Mononuclear cell (primary cell): ENCODE data around the gene C5orf22. TPM values are rescaled to one million over a fixed set of nuclear protein-coding genes. Genes with fewer than 3 reads are reported as not detected.
"Not testable (repeated sequence)": the region's sequence is repeated elsewhere in the genome, so short reads cannot be mapped to it uniquely, and the experiment has no call there.

Source experiments
- H3K27me3 ChIP-seq: 2 replicates; pipeline ENCODE4 v1.6.0; 2011; ENCODE audit warnings: low read length, control low read depth; ENCODE audit not compliant: insufficient read depth
- H3K4me1 ChIP-seq: 2 replicates; pipeline ENCODE4 v1.5.1; 2011; ENCODE audit warnings: mild to moderate bottlenecking, low read length, control low read depth; ENCODE audit not compliant: insufficient read depth
- H3K4me3 ChIP-seq: 2 replicates; pipeline ENCODE4 v1.5.1; 2011; ENCODE audit warnings: mild to moderate bottlenecking, low read length, moderate library complexity
- H3K9me3 ChIP-seq: 2 replicates; pipeline ENCODE4 v1.5.1; 2011; ENCODE audit warnings: low read depth, mild to moderate bottlenecking, control low read depth, low read length
- total RNA-seq: library from RNA; depleted of rRNA; stranded (reverse); fragments of >200 nt; gene quantifications from one replicate; pipeline ENCODE4 v1.2.3, GENCODE V29; 2012

Gene C5orf22
- total RNA-seq, 1 donor, result 19.7 TPM

DNA sequence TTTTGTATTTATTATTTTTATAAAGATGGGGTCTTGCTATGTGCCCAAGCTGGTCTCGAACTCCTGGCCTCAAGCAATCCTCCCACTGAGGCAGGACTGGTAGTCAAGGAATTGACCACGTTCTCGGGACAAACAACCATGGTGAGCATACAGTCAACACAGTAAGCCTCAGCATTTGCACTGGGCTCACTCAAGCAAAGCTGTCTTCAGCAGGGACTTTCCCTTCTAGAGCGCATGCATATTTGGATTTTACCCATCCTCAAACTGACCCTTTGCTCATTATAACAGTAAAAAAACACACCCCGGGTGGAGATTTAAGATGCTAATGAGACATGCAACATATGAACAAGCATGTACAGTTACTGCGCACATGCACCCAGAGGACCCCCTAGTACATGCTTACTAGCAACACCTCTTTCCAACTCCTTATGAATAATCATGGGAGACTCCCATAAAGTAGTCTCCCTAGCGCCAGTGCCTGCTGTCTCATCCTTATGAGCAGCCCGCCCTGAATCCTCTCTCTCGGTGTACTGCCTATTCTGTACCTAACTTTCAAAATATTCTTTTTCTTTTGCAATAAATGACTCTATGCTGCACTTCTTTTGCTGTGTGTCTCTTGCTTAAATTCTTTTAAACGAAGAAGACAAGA lies 41.5 kb downstream of the C5orf22 start:
- no peak overlapping the region for H3K4me3 ChIP-seq
- no peaks in the 10 kb centered on the region for H3K9me3 ChIP-seq
- no peaks in the 10 kb centered on the region for H3K27me3 ChIP-seq

GRCh38 chr5:31574772-31575171 lies 42.7 kb downstream of the C5orf22 start:
- no peaks in the 10 kb centered on the region for H3K9me3 ChIP-seq
- H3K27me3 ChIP-seq, result no peaks in the 10 kb centered on the region
- H3K4me1 ChIP-seq, result no peaks in the 10 kb centered on the region
- no peak overlapping the region for H3K4me3 ChIP-seq

More for the DNA sequence above, 41.5 kb downstream of the C5orf22 start:
- H3K4me1 ChIP-seq, result no peaks in the 10 kb centered on the region

DNA sequence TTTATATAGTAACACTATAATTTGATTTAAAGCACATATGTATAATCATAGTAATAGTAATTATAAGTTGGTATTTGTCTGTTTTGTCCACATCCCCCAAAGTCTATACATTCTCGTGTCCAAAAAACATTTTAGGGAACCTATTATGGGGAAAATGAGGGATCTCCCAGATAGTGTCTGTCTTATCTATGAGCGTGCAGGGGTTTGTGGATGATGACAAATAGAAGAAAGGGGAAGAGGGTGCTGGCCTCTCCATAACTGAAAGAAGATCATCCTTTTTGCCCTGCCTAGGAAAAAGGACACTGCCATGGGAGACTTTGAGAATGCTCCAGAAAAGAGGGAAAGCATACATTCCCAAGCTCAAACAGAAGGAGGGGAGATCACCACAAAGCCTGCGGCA lies 45.3 kb downstream of the C5orf22 start:
- no peaks in the 10 kb centered on the region for H3K4me1 ChIP-seq
- no peaks in the 10 kb centered on the region for H3K27me3 ChIP-seq
- no peaks in the 10 kb centered on the region for H3K9me3 ChIP-seq
- H3K4me3 ChIP-seq, result no peak overlapping the region

DNA sequence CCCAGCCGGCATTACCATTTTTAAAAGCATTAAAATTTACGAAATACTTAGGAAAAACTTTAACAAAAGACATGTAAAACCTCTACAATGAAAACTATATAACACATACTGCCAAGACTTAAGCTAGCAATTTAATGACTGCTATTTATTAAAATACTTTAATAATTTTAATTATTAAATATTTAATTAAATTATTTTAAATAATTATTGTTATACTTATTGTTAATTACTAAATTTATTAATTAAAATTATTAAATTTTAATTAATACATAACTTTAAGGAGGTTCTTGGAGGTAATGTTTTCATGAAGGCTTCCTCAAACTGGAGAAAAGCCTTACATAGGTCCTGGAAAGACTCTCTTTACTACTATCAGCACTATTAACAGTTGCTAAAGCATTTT lies 47.5 kb downstream of the C5orf22 start:
- H3K4me1 ChIP-seq, result no peaks in the 10 kb centered on the region
- no peaks in the 10 kb centered on the region for H3K27me3 ChIP-seq
- H3K9me3 ChIP-seq, result no peaks in the 10 kb centered on the region
- H3K4me3 ChIP-seq, result no peak overlapping the region

- peaks cover 18% of the 10 kb centered on the region for H3K4me1 ChIP-seq
- H3K9me3 ChIP-seq, result no peaks in the 10 kb centered on the region
- H3K27me3 ChIP-seq, result no peaks in the 10 kb centered on the region
- no peak overlapping the region for H3K4me3 ChIP-seq
Observed at GRCh38 chr5:31581498-31582099, 49.5 kb downstream of the C5orf22 start.

GRCh38 chr5:31583129-31583528 lies 51.0 kb downstream of the C5orf22 start:
- no peak overlapping the region for H3K4me3 ChIP-seq
- no peaks in the 10 kb centered on the region for H3K9me3 ChIP-seq
- H3K4me1 ChIP-seq, result peaks cover 20% of the 10 kb centered on the region
- no peaks in the 10 kb centered on the region for H3K27me3 ChIP-seq

DNA sequence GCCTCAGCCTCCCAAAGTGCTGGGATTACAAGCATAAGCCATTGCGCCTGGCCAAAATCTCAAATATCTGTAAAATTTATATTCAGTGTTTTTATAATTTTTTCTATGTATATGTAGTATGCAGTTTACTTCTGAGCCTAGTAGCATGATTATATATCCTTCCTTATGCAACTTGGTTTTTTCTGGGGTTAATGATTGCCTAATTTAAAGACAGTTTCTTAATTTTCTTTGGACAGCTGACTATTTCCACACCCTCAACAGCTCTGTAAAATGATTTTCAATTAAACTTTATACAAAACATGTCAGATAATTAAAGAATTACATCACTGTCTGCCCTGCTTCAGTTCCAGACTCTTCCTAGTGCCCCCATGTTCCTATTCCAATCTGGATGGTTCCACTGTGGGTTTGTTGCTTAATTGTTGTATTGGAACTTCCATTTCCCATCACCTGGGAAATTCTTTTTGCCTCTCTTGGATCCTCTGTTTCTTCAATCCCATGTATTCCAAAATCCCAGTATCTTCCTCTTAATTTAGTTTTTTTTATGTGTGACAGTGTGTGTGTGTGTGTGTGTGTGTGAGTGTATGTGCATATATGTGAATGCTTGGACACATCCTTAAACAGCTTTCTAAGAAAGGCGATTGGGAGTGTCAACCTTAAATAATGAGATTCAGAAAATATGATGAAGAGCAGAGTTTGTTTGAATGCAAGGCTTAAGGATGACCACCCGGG lies 53.2 kb downstream of the C5orf22 start:
- H3K9me3 ChIP-seq, result no peaks in the 10 kb centered on the region
- no peaks in the 10 kb centered on the region for H3K27me3 ChIP-seq
- H3K4me1 ChIP-seq, result peaks cover 29% of the 10 kb centered on the region
- H3K4me3 ChIP-seq, result no peak overlapping the region

DNA sequence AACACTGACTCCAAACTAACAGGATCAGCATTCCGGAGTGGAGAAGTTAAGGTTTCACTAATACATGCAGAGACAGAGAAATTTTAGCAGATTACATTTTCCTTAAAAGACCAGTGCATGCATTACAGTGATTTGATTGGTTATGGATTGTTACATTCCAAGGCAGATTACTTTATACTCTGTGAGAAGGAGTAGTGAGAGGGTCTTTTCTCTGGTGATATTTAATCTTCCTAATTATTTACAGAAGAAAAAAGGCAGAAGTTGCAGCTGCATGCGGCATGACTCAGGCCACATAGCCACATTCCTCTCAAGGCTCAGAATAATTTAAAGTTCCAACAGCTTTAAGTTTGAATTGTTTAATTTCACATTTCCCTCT lies 53.8 kb downstream of the C5orf22 start:
- Histone ChIP-seq H3K4me3 (no peak overlapping the region), H3K4me1 (peaks cover 29% of the 10 kb centered on the region), H3K27me3 (no peaks in the 10 kb centered on the region), H3K9me3 (no peaks in the 10 kb centered on the region)

DNA sequence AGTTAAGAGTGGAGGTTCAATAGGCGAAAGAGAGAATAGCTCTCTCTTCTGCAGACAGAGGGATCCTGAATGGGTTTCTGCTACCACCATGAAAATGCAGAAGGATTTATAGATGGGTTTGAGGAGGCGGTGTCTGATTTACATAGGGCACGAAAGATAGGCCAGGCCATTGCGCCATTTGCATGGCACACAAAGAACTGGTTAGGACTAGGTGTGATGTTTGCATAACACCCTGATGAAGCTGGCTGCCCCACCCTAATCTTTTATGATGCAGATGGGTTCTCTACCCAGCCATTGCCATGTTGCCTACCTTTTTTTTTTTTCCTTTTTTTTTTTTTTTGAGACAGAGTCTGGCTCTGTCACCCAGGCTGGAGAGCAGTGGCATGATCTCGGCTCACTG lies 55.4 kb downstream of the C5orf22 start:
- Histone ChIP-seq H3K4me1 (peaks cover 29% of the 10 kb centered on the region), H3K4me3 (no peak overlapping the region), H3K27me3 (no peaks in the 10 kb centered on the region), H3K9me3 (no peaks in the 10 kb centered on the region)

DNA sequence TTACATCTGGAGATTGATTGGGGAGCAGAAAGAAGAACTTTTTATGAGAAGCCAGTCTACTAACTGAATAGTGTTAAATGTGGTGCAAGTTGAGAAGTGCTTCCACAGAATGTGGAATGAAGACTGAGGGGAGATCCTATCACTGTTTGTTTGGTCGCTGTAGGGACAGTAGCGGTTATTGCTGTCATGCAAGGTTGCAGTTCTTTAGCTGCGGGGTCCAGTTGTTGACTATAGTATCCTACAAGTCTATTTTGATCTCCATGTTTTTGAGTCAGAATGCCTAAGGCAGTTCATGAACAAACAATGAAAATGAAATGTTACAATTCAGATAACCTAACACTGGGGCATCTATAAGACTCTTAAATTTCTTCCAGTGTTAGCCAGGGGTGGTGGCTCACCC lies 61.6 kb downstream of the C5orf22 start:
- H3K27me3 ChIP-seq, result no peaks in the 10 kb centered on the region

DNA sequence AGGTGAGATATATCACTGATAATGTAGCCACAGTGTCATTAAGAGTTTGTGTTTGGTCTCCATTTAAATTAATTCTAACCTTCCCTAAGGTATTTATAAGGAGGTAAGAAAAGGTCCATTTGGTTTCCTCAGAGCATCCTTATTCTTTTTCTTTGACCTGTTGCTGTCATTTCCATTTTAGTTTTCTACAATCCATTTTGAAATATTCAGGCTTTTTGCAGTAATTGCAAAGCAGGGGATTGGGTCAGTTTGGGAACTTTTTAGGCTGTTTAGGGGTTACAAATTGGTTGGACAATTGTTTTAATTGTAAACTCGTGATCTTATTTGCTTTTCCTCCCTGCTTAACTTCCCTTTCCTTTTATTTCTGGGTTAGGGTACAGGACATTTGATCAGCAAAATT lies 64.3 kb downstream of the C5orf22 start:
- Histone ChIP-seq H3K9me3 (no peaks in the 10 kb centered on the region), H3K27me3 (no peaks in the 10 kb centered on the region), H3K4me3 (no peak overlapping the region), H3K4me1 (no peaks in the 10 kb centered on the region)

More for the DNA sequence above, 61.6 kb downstream of the C5orf22 start:
- Histone ChIP-seq H3K9me3 (no peaks in the 10 kb centered on the region), H3K4me3 (no peak overlapping the region), H3K4me1 (peaks cover 7% of the 10 kb centered on the region)

DNA sequence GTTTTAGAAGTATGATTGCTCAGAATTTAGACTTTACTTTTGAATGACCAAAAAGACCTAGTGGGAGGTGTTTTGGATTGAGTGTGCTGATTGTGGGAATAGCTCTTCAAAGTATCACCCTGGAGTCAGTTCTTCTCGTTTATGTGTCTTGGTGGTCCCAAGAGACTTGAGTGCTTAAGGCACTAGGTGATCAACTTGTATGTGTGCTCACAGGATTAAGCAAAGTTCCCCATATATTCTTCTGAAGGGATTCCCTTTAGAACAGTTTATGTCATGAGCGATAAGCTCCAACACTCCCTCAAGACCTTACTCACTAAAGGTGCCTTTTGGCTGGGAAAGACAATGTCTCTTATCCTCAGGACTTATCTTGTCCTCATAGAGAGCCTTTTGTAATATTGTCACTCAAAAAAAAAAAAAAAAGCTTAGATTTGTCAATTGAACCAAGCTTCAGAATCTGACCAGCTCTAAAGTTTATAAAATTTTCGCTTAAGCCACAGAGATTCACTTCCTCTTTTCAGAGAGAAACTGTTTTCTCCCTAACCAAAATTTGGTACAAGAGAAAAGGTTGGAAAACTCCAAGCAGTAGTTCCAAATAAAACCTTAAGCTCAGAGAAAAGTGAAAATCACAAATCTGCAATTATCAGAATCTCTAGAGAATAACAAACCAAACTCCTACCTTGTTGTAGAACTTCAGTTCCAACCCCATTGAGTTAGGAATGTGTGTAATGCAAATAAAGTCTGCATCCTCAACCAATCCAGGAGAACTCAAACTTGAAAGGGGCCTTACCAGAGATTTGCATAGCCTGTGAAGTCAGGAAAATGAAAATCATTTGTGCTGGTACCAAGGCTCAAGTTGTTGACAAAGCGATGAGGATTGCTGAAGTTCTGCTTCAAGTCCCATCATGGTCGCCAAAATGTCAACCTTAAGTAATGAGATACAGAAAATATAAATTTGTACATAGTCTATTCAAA lies 66.8 kb downstream of the C5orf22 start:
- Histone ChIP-seq H3K9me3 (no peaks in the 10 kb centered on the region), H3K27me3 (no peaks in the 10 kb centered on the region), H3K4me3 (no peak overlapping the region), H3K4me1 (no peaks in the 10 kb centered on the region)

DNA sequence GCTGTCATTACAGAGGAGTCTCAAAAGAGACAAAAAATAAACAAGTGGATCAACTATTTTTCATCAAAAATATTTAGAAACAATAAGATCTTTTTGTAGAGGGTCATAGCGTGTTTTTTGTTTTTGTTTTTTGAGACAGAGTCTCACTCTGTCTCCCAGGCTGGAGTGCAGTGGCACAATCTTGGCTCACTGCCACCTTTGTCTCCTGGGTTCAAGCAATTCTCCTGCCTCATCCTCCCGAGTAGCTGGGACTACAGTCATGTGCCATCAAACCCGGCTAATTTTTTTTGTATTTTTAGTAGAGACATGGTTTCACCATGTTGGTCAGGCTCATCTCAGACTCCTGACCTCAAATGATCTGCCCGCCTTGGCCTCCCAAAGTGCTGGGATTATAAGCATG lies 70.2 kb downstream of the C5orf22 start:
- not testable (repeated sequence) for H3K27me3 ChIP-seq, H3K4me1 ChIP-seq, H3K4me3 ChIP-seq, H3K9me3 ChIP-seq

- Histone ChIP-seq H3K9me3 (no peaks in the 10 kb centered on the region), H3K27me3 (no peaks in the 10 kb centered on the region), H3K4me1 (no peaks in the 10 kb centered on the region), H3K4me3 (no peak overlapping the region)
Observed at GRCh38 chr5:31604240-31604639, 72.1 kb downstream of the C5orf22 start.

- Histone ChIP-seq H3K27me3 (no peaks in the 10 kb centered on the region), H3K9me3 (no peaks in the 10 kb centered on the region), H3K4me3 (no peak overlapping the region), H3K4me1 (no peaks in the 10 kb centered on the region)
Observed at GRCh38 chr5:31604644-31605043, 72.5 kb downstream of the C5orf22 start.
